ENCODE results near the gene FAM171A1.
"Not testable (repeated sequence)": the region's sequence is repeated elsewhere in the genome, so short reads cannot be mapped to it uniquely, and the experiment has no call there.

Gene FAM171A1

GRCh38 chr10:15276039-15276438, 95.0 kb downstream of the FAM171A1 start:
- DNase-seq: not testable (repeated sequence)

DNA sequence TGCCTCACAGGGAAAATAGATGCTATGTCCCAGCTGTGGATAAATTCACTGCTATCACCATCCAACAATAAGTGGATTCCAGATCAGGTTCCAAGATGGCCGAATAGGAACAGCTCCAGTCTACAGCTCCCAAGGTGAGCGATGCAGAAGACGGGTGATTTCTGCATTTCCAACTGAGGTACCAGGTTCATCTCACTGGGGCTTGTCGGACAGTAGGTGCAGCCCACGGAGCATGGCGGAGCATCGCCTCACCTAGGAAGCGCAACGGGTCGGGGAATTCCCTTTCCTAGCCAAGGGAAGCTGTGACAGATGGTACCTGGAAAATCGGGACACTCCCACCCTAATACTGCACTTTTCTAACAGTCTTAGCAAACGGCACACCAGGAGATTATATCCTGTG, 101.3 kb downstream of the FAM171A1 start:
- not testable (repeated sequence) for DNase-seq

DNA sequence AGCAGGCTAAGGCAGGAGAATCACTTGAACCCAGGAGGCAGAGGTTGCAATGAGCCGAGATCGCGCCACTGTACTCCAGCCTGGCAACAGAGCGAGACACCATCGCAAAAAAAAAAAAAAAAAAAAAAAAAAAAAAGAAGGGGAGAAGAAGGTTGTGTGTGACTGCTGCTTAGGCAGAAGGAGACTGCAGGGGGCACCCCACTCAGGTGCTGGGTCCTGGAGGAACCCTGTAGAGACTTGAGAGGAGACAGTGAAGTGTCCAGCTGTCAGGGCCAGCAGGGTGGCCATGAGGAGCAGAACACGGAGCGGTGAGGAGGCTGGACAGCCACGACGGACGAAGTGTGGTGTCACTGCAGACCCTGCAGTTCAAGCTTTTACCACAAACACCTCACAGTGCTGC, 103.6 kb downstream of the FAM171A1 start:
- DNase-seq: no peak

GRCh38 chr10:15266117-15266516, 105.0 kb downstream of the FAM171A1 start:
- no peak for DNase-seq

- DNase-seq: no peak
These were observed 105.5 kb downstream of the FAM171A1 start for GRCh38 chr10:15265558-15265957.

DNA sequence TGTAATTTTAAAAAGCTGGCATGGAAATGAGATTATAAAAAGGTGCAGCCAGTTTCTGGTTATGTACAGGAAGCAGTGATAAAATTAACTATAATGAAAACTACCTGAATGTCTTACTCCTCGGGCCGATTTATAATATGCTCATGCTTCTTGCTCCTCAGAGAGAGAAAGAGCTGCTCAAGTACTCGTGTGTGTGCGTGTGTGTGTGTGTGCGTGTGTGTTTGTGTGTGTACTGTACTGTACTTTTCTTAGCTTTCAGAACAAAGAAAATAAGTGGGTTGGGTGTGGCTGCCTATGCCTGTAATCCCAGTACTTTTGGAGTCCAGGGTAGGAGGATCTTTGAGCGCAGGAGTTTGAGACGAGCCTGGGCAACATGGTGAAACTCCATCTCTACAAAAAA, 106.0 kb downstream of the FAM171A1 start:
- no peak for DNase-seq

- no peak for DNase-seq
These were observed 107.3 kb downstream of the FAM171A1 start for GRCh38 chr10:15263657-15264323.

DNA sequence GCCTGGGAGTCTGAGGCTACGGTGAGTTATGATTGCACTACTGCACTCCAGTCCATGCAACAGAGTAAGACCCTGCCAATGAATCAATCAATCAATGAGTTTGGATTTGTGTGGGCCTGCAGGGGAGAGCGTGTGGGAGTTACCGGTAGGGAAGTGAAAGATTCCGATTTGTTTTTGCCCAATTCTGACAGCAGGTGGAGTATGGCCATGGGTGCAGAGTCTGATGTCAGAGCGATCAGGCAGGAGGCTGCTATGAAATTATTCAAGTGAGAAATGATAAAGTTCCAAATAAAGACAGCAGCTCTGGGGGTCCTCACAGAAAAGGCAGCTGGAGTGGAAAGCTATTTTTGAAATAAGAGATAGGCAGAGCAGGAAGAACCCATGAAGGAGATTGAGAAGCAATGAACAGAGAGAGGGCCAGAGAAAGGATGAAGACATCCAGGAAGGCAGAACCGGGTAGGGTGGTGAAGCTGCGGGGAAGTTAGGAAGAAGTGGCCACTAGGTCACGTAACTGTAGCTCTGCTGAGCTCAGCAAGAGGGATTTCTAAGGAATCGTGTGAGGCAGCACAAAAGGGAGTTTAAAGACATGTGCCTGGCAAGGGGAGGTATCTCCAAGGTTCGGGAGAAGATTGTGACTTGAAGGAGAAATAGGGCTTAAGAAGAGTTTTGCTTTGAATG, 108.9 kb downstream of the FAM171A1 start:
- no peak for DNase-seq

GRCh38 chr10:15259136-15259535, 112.0 kb downstream of the FAM171A1 start:
- no peak for DNase-seq

DNA sequence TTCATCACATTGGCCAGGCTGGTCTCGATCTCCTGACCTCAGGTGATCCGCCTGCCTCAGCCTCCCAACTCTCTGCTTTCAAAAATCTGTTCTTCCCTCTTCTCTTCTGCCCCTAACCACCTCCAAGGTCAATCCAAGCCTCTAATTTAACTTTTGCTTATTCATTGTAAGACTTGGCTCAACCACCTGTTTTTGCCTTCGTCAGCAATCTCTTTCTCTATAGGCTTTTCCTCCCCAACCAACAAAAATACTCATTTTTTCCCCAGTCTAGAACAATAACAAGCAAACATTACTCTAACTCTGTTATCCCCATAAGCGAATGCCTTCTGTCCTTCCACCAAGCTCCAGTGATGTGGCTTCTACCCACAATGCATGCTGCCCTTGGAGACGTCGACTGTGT, 112.8 kb downstream of the FAM171A1 start:
- no peak for DNase-seq

- DNase-seq: no peak
These were observed 115.1 kb downstream of the FAM171A1 start for GRCh38 chr10:15255961-15256360.

DNA sequence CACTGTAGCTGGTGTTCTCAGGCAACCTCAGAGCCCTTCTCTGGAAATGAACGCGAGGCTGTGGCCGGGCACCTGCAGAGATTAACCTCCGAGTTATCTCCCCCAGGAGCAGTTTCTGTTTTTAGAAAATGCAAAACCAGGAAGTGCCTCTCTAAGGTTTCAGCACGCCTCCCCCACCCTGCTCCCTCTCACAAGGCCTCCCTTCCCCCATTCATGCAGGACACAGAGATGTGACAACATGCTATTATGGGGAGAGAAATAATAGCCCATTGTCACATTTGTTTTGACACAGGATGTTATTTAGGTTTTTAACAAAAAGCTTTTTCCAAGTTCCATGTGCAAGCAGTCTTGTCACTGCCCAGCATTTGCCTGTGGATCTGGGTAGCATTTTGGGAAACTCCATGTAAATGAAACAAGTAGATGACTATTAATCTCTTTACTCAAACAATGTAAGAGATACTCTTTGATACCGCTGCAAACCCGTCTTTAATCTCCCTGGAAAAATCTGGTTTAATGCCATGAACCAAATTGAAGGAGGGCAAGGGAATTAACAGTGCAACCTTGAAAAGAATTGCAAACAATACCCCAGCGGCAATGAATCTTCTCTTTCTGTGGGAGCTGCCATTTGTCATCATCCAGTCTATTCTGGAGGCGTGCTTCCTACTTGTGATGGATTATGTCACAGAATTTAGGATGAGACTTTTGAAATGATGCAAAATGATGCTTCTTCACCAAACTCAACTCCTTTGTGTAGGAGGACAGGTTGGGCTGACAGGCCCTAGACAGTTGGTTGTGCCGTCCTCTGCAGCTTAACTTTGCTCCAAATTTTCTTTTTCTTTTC, 116.1 kb downstream of the FAM171A1 start:
- DNase-seq: no peak

GRCh38 chr10:15253951-15254807, 116.9 kb downstream of the FAM171A1 start:
- DNase-seq: no peak

DNA sequence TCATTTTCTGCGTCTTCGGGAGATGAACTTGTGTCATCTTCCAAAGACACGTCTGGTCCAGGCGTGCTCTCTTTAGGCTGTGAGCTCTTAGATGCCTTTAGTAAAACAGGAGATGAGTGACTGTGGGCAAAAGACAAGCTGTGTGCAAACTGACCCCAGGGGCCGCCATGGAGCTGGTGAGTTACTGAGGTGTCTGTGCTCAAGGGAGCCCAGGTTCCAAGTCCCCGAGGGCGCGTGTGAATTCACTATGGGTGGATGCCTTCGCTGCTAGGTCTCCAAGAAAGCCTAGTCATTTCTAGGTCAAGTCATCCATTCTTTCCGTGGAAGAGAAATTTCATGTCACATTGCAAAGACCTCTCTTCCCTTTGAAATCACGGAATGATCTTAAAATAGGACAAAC, 118.7 kb downstream of the FAM171A1 start:
- DNase-seq: no peak

DNA sequence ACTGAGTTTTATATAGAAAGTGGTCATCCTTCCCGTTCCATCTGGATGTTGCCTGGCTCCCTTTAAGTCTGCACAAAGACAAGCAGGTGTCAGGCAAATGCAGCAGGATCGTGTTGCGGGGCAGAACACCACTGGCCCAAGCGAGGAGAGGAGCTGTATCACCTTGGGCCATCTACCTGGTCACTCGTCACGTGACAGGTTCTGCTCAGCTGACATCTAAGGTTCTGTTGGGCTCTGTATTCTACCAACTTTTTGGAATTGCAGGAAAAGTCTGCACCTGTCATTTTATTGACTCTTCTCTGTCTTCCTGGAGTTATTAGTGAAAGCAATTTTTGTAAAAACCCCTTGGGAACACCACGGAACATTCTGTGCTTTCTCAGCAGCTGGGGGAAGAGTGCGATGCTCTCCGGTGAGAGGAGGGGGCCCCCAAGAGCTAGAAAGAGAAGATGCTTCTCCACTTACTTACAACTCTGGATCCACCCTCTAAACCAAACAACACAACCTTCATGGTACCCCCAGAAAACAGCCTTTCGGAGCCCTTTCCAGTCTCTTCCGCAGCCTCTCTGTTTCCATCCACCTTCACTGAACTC, 119.2 kb downstream of the FAM171A1 start:
- no peak for DNase-seq

DNA sequence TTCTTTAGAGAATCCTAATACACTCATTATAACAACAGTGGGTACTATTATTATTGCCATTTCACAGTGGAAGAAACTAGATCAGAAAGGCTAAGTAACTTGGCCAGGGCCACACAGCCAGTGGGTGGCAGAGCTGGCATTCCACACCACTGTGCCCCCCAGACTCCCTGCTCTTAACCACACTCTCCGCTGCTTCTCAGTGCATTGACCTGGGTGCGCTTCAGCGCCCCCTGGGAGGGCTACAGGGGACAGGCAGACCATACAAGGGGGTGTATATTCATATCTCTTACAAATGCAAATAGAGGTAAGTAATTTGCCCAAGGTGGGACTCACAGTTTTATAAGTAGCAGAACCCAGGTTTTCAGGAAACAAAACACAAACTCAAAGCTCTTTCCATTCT, 125.6 kb downstream of the FAM171A1 start:
- no peak for DNase-seq

DNA sequence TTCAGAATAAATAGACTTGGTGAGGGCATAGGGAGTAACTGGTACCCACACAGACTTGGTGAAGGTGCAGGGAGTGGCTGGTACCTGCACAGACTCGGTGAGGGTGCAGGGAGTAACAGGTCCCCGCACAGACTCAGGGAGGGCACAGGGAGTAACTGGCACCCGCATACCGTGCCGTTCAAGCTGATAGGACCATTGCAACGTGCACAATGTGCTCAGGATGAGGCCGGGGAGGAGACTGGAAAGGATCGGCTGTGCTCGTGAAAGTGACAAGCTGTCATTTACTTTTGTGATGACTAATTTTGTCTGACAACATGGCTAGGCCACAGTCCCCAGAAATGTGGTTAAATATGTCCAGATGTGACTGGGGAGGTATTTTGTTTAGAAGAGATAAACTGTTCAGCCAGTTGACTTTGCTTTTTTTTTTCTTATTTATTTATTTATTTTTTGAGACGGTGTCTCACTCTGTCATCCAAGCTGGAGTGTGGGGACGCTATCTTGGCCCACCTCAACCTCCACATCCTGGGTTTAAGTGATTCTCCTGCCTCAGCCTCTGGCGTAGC, 126.4 kb downstream of the FAM171A1 start:
- DNase-seq: no peak

- DNase-seq: no peak
These were observed 128.7 kb downstream of the FAM171A1 start for GRCh38 chr10:15242261-15242840.

DNA sequence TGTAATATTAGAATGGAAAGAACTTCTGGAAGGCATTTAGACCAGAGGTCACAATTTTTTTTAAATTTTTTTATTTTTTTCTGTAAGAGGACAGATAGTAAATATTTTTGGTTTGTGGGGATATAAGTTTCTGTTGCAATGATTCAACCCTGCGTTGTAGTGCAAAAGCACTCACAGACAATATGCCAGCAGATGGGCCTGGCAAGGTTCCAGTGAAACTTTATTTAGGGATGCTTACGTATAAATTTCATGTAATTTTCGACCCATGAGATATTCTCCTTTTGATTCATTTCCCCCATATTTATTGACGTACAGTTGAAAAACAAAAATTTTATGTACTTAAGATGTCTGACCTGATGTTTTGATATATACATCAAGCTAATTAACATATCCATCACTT, 129.8 kb downstream of the FAM171A1 start:
- DNase-seq: no peak

- DNase-seq: no peak
These were observed 132.3 kb downstream of the FAM171A1 start for GRCh38 chr10:15238555-15239335.

DNA sequence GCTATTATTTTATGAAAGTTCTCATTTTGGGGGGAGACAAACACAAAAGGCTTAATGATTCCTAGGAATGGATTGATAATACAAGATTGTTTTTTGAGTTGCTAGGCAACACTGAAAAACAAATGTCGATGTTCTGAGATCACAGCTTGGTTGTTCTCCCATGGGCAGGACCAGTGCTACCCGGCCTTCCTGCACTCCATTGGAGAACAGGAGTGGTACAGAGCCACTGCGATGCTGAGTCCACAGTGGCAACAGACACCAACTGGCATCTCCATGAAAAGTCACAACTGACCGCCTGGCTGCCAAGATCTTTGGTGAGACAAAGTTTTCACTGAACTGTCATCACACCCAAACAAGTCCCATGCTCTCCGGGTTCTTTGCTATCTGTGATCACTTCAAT, 133.7 kb downstream of the FAM171A1 start:
- DNase-seq: no peak

All from KG1 (cell line).